Aorta (tissue), 5 donors: ENCODE results near the gene DPP10. TPM values are rescaled to one million over a fixed set of nuclear protein-coding genes. Genes with fewer than 3 reads are reported as not detected.

Experiments
- ATAC-seq: fragments of 200-7000 bp; cut with Tn5 transposase; one replicate; pipeline ENCODE4 v1.9.1; 2022; ENCODE audit warnings: moderate library complexity; ENCODE audit not compliant: low FRiP score
- DNase-seq, 2 donors: peaks; one replicate each; pipeline ENCODE4 v3.0.0-alpha.2; 2020
- H3K27ac ChIP-seq, 2 donors: one replicate each; pipeline ENCODE4 v1.5.1; 2013; ENCODE audit warnings: low read length in 2 of 2, mild to moderate bottlenecking in 2 of 2, moderate library complexity in 2 of 2, control low read depth in 1 of 2, inconsistent platforms in 1 of 2, low read depth in 1 of 2
- H3K27me3 ChIP-seq, 2 donors: one replicate each; pipeline ENCODE4 v1.6.1; 2013; ENCODE audit warnings: control low read depth in 1 of 2, low read length in 1 of 2, mild to moderate bottlenecking in 1 of 2, moderate library complexity in 1 of 2; ENCODE audit not compliant: insufficient read depth in 2 of 2, control insufficient read depth in 1 of 2
- H3K36me3 ChIP-seq, 2 donors: one replicate each; pipeline ENCODE4 v1.6.1; 2013; ENCODE audit warnings: control low read depth in 1 of 2, low read length in 1 of 2, mild to moderate bottlenecking in 1 of 2; ENCODE audit not compliant: insufficient read depth in 2 of 2, control insufficient read depth in 1 of 2
- H3K4me1 ChIP-seq, 2 donors: one replicate each; pipeline ENCODE4 v1.6.1; 2013; ENCODE audit warnings: low read length in 2 of 2, control low read depth in 1 of 2, mild to moderate bottlenecking in 1 of 2, moderate library complexity in 1 of 2; ENCODE audit not compliant: insufficient read depth in 2 of 2, control insufficient read depth in 1 of 2
- H3K4me3 ChIP-seq, 2 donors: one replicate each; pipeline ENCODE4 v1.5.1; 2013; ENCODE audit warnings: low read length in 2 of 2, control low read depth in 1 of 2, mild to moderate bottlenecking in 1 of 2
- H3K9me3 ChIP-seq: one replicate; pipeline ENCODE4 v1.6.1; 2013; ENCODE audit warnings: mild to moderate bottlenecking, low read length; ENCODE audit not compliant: control insufficient read depth
- WGBS, 2 donors: extraction: QIAGEN DNeasy Blood & Tissue Kit; methylation state at CpG; one replicate each; pipeline ENCODE4 v1.1.7; 2013; 5-methylcytosine and 5-hydroxymethylcytosine counted together
- intact Hi-C, 2 donors: fragments of 100-400 bp; cut with DNase I; formaldehyde crosslinking; loops; one replicate each; pipeline versions ENCODE4 v1.14.2 to v1.15.0; 2022
- polyA plus RNA-seq, 2 donors: library from polyadenylated mRNA; stranded (reverse); fragments of 200-250 nt; gene quantifications; one replicate each; pipeline ENCODE4 v1.2.3, GENCODE V29; 2013
- total RNA-seq, 2 donors: library from RNA; stranded (reverse); fragmentation: NEBNext Ultra II Directional; extraction: Animal tissue kit (Norgen Biotek cat#: 25700); gene quantifications; one replicate each; pipeline ENCODE4 v1.2.1, GENCODE V29; 2021
- donor health status: healthy with polysubstance abuse.
- donor health status: Bipolar disorder and iron deficiency.
- donor health status: DM: no; HTN: no; CAD: no.
- donor health status: DM: no; HTN: no; CAD: no.
- donor health status: DM: yes; HTN: yes; CAD: no.

DPP10 gene
- total and polyA plus RNA-seq, 4 donors = 0.13 TPM; not detected in 3

GRCh38 chr2:115596659-115597375 lies 1154.4 kb downstream of the DPP10 start:
- Histone ChIP-seq H3K9me3 (no peaks in the 10 kb centered on the region), H3K4me3 (no peak overlapping the region), H3K36me3 (no peaks in the 10 kb centered on the region), H3K27me3 (no peaks in the 10 kb centered on the region), H3K27ac (no peak overlapping the region), H3K4me1 (no peaks in the 10 kb centered on the region)
- no peak for ATAC-seq
- WGBS, 2 donors = 16% methylated on average over 3 of the region's 3 CpGs
- DNase-seq = no peak
- intact Hi-C loops = no loop called here

DNA sequence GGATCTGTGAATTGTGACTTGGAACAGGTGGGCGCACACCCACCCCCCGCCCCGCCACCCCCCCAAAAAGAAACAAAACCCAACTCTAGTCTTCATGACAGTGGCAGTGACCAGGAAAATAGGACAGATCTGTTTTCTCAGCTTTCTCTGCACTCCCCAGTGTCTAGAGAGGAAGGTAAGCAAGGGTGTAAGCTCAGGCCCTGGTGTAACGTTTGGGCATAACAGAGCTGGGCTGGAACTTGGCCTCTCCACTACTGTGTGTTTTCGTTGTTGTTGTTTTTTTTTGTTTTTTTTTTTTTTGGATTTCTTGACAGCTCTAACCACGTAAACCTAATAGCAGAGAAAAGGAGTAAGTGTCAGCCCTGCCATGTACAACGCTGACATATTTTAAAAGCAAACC lies 1160.8 kb downstream of the DPP10 start:
- Histone ChIP-seq H3K36me3 (no peaks in the 10 kb centered on the region), H3K27ac (no peak overlapping the region), H3K27me3 (peaks cover 0 to 1% of the 10 kb centered on the region in 2 donors), H3K4me1 (no peaks in the 10 kb centered on the region), H3K9me3 (no peaks in the 10 kb centered on the region), H3K4me3 (no peak overlapping the region)
- DNase-seq (no peak), ATAC-seq (no peak)
- intact Hi-C loops = no loop called here
- 45 to 56% methylated on average over 7 of the region's 7 CpGs for WGBS, 2 donors

DNA sequence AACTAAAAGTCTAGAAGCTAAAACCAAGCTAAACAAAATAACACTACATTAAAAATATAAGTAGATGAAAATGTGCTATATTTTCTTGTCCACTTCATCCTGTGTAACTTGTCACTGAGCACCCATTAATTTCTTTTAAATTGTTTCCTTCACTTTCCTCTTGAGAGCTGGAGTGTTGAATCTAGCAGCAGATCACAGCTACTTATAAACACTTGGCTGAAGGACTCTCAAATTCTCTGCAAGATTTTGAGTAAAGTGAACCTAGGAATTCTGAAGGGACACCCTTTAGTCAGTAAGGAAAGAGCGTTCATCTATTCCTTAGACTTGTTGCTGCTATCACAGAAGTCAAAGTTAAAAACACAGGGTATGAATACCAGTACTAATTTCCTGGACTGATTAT lies 1163.9 kb downstream of the DPP10 start:
- intact Hi-C loops = no loop called here
- H3K36me3 ChIP-seq = no peaks in the 10 kb centered on the region
- no peak overlapping the region for H3K27ac ChIP-seq
- no peaks in the 10 kb centered on the region for H3K9me3 ChIP-seq
- H3K27me3 ChIP-seq = peaks cover 0 to 1% of the 10 kb centered on the region in 2 donors
- H3K4me1 ChIP-seq = no peaks in the 10 kb centered on the region
- no peak overlapping the region for H3K4me3 ChIP-seq
- ATAC-seq (no peak), DNase-seq (no peak)
- 21 to 30% methylated on average over 1 of the region's 1 CpG for WGBS, 2 donors

DNA sequence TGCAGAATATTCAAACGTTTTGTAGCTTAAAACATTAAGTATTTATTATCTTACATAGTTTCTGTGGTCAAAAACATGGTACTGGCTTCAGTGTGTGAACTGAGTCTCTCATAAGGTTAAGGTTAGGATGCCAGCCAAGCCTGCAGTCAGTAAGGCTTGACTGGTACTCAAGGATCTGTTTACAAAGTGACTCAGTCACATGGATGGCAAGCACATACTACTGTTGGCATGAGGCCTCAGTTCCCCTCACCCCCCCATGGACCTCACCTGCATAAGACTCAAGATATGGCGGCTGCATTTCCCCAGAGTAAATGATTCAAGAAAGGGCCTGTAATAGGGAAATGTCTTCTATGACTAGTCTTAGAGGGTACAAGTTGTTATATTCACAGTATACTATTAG lies 1167.5 kb downstream of the DPP10 start:
- DNase-seq = no peak
- Histone ChIP-seq H3K27ac (no peak overlapping the region), H3K36me3 (no peaks in the 10 kb centered on the region), H3K4me1 (no peaks in the 10 kb centered on the region), H3K27me3 (peaks cover 0 to 1% of the 10 kb centered on the region in 2 donors), H3K4me3 (no peak overlapping the region), H3K9me3 (no peaks in the 10 kb centered on the region)
- intact Hi-C loops = no loop called here
- WGBS, 2 donors = 43 to 54% methylated on average over 2 of the region's 2 CpGs
- ATAC-seq = no peak

DNA sequence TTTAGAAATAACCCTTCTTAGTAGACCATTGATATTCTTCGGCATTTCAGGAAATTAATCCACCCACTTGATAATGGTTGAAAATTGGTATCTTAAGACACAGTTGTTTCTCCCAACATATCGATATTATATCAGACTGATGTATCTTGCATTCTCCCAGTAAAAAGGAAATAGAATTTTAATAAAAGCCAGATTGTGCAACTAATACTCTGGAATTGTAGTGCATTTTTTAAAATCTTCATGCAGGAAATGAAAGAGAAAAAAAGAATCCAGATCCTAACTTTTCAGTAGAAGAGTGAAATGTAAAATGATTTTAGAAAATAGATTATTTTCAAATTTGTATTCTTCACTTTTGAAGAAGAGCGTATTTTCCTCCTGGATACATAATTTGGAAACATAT lies 1168.4 kb downstream of the DPP10 start:
- H3K4me1 ChIP-seq = no peaks in the 10 kb centered on the region
- H3K9me3 ChIP-seq = no peaks in the 10 kb centered on the region
- ATAC-seq (no peak), DNase-seq (no peak)
- peaks cover 0 to 1% of the 10 kb centered on the region in 2 donors for H3K27me3 ChIP-seq
- intact Hi-C loops = no loop called here
- 91 to 92% methylated on average over 3 of the region's 3 CpGs for WGBS, 2 donors
- H3K27ac ChIP-seq = no peak overlapping the region
- H3K4me3 ChIP-seq = no peak overlapping the region
- H3K36me3 ChIP-seq = no peaks in the 10 kb centered on the region

DNA sequence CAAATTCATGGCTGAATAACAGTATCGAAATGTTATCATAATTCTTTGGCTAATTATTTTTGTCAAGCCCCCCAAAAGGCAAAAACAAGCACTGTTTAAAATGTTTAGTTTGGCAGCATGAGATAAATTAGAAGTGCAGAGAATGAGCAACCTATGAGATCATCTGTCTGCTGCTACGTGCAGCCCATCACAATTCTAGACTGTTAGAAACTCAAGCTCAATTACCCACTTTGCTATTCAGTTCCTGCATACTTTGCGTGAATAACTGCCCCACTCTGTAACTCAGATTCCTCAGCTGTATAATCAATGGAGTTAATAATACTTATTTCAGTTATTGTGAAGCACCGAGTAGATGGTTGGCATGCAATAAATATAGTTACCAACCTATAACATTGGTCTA lies 1181.9 kb downstream of the DPP10 start:
- H3K27ac ChIP-seq = no peak overlapping the region
- no peaks in the 10 kb centered on the region for H3K4me1 ChIP-seq
- no peak for DNase-seq
- 41 to 45% methylated on average over 4 of the region's 4 CpGs for WGBS, 2 donors
- H3K27me3 ChIP-seq = no peaks in the 10 kb centered on the region
- H3K4me3 ChIP-seq = no peak overlapping the region
- H3K36me3 ChIP-seq = no peaks in the 10 kb centered on the region
- no peaks in the 10 kb centered on the region for H3K9me3 ChIP-seq
- ATAC-seq = no peak
- intact Hi-C loops = no loop called here

GRCh38 chr2:115634578-115634977 lies 1192.1 kb downstream of the DPP10 start:
- Histone ChIP-seq H3K27me3 (no peaks in the 10 kb centered on the region), H3K36me3 (no peaks in the 10 kb centered on the region), H3K9me3 (no peaks in the 10 kb centered on the region), H3K4me3 (no peak overlapping the region), H3K4me1 (no peaks in the 10 kb centered on the region), H3K27ac (no peak overlapping the region)
- intact Hi-C loops = no loop called here
- DNase-seq = no peak
- 78 to 96% methylated on average over 3 of the region's 3 CpGs for WGBS, 2 donors
- ATAC-seq = no peak

DNA sequence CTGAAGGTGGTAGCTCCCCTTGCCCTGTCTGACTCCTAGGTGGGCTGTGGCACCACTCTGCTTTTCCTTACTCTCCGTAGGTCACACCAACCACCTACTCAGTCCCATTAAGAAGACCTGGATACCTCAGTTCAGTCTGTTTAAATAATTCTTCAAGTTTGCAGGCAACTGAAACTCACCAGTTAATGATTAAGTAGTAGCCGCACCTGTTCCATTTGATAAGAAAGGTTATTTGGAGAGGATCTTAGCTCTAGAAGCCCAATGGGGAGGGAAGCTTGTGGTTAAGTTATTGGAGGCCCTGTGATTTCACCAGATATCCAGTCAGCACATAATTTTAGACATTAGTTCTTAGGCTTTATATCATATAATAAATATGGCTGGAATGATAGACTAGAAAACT lies 1193.0 kb downstream of the DPP10 start:
- no peaks in the 10 kb centered on the region for H3K4me1 ChIP-seq
- H3K27ac ChIP-seq = no peak overlapping the region
- H3K27me3 ChIP-seq = no peaks in the 10 kb centered on the region
- DNase-seq (no peak), ATAC-seq (no peak)
- 85 to 94% methylated on average over 2 of the region's 2 CpGs for WGBS, 2 donors
- intact Hi-C loops = no loop called here
- no peaks in the 10 kb centered on the region for H3K9me3 ChIP-seq
- H3K4me3 ChIP-seq = no peak overlapping the region
- H3K36me3 ChIP-seq = no peaks in the 10 kb centered on the region

DNA sequence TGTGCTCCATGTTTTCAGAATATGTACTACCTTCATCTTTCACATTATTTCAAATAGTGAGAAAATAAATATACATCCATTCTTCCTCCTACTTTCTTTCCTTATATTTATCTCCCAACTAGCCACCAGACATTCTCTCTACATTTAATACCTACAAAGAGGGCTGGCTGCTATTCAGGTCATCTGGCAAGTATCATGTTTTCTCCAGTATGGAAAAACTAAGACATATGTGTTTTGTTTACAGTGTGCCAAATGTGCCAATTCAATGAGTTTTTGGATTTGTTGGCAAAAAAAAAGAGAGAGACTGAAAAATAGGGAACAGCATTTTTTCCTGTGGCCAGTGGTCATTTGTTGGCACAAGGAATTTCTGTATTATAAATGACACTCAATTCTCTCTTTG lies 1207.3 kb downstream of the DPP10 start:
- Histone ChIP-seq H3K27ac (no peak overlapping the region), H3K4me1 (no peaks in the 10 kb centered on the region), H3K4me3 (no peak overlapping the region), H3K36me3 (no peaks in the 10 kb centered on the region), H3K9me3 (no peaks in the 10 kb centered on the region), H3K27me3 (no peaks in the 10 kb centered on the region)
- intact Hi-C loops = no loop called here
- DNase-seq (no peak), ATAC-seq (no peak)
